GM23338 (cell line): ENCODE results near the gene TOX2. TPM values are rescaled to one million over a fixed set of nuclear protein-coding genes. Genes with fewer than 3 reads are reported as not detected.

Experiments
- ATAC-seq: fragments of 200-7000 bp; cut with Tn5 transposase; 3 replicates; pipeline ENCODE4 v1.9.1; 2020
- DNase-seq: peaks from one replicate; pipeline ENCODE4 v3.0.0-alpha.2; 2015; ENCODE audit warnings: low spot score
- H2AFZ ChIP-seq: fragments of 200-600 bp; sonication (generic); 2 replicates; pipeline ENCODE4 v1.8.0; 2016; ENCODE audit warnings: antibody characterized with exemption, mild to moderate bottlenecking, moderate library complexity
- H3F3A ChIP-seq: fragments of 200-600 bp; sonication (generic); replicated peaks from 2 replicates; pipeline ENCODE4 v1.8.0; 2017; ENCODE audit warnings: antibody characterized with exemption, mixed run types, low read depth
- H3K27ac ChIP-seq: fragments of 200-600 bp; sonication (generic); 2 replicates; pipeline ENCODE4 v1.6.1; 2016; ENCODE audit warnings: low read depth
- H3K27me3 ChIP-seq: fragments of 200-600 bp; sonication (generic); 2 replicates; pipeline ENCODE4 v1.8.0; 2016; ENCODE audit warnings: mild to moderate bottlenecking, mixed run types, moderate library complexity; ENCODE audit not compliant: insufficient read depth
- H3K36me3 ChIP-seq: fragments of 200-600 bp; sonication (generic); 2 replicates; pipeline ENCODE4 v1.8.0; 2016; ENCODE audit warnings: mild to moderate bottlenecking; ENCODE audit not compliant: insufficient read depth
- H3K4me1 ChIP-seq: fragments of 200-600 bp; sonication (generic); 2 replicates; pipeline ENCODE4 v1.8.0; 2016; ENCODE audit warnings: mild to moderate bottlenecking, moderate library complexity; ENCODE audit not compliant: insufficient read depth
- H3K4me2 ChIP-seq: fragments of 200-600 bp; sonication (generic); 2 replicates; pipeline ENCODE4 v1.7.1; 2017; ENCODE audit warnings: mixed run types
- H3K4me3 ChIP-seq: fragments of 200-600 bp; sonication (generic); 2 replicates; pipeline ENCODE4 v1.6.1; 2016; ENCODE audit warnings: mixed run types
- H3K79me2 ChIP-seq: fragments of 200-600 bp; sonication (generic); replicated peaks from 2 replicates; pipeline ENCODE4 v1.8.0; 2017; ENCODE audit warnings: mild to moderate bottlenecking; ENCODE audit not compliant: insufficient read depth
- H3K9me2 ChIP-seq: fragments of 200-600 bp; sonication (generic); 2 replicates; pipeline ENCODE4 v1.8.0; 2017; ENCODE audit not compliant: insufficient read depth
- H4K20me1 ChIP-seq: fragments of 200-600 bp; sonication (generic); replicated peaks from 2 replicates; pipeline ENCODE4 v1.8.0; 2017; ENCODE audit warnings: mild to moderate bottlenecking; ENCODE audit not compliant: insufficient read depth
- H3K27ac Mint-ChIP-seq: 2 replicates; pipeline ENCODE4 v1.8.0; 2020; ENCODE audit warnings: inconsistent platforms, mild to moderate bottlenecking, moderate library complexity, mixed read lengths
- H3K27me3 Mint-ChIP-seq: 3 replicates; pipeline ENCODE4 v1.8.0; 2022; ENCODE audit warnings: low read depth, mild to moderate bottlenecking, moderate library complexity, mixed read lengths, inconsistent platforms; ENCODE audit not compliant: insufficient read depth, poor library complexity
- H3K36me3 Mint-ChIP-seq: 3 replicates; pipeline ENCODE4 v1.8.0; 2021; ENCODE audit warnings: low read depth, mild to moderate bottlenecking, inconsistent platforms, moderate library complexity, mixed read lengths
- H3K4me1 Mint-ChIP-seq: 3 replicates; pipeline ENCODE4 v1.8.0; 2020; ENCODE audit warnings: mild to moderate bottlenecking, inconsistent platforms, mixed read lengths
- H3K4me3 Mint-ChIP-seq: 3 replicates; pipeline ENCODE4 v1.8.0; 2021; ENCODE audit warnings: moderate library complexity, mild to moderate bottlenecking, inconsistent platforms, mixed read lengths
- H3K9me3 Mint-ChIP-seq: 3 replicates; pipeline ENCODE4 v1.8.0; 2020; ENCODE audit warnings: moderate library complexity, mild to moderate bottlenecking, inconsistent platforms, mixed read lengths
- EZH2 ChIP-seq: fragments of 200-600 bp; sonication (generic); IDR thresholded peaks from one replicate; pipeline ENCODE4 v1.8.0; 2017; ENCODE audit warnings: antibody characterized with exemption, mild to moderate bottlenecking, low read depth; ENCODE audit not compliant: unreplicated experiment
- EZH2phosphoT487 ChIP-seq: fragments of 200-600 bp; sonication (generic); IDR thresholded peaks from one replicate; pipeline ENCODE4 v1.8.1; 2018; ENCODE audit warnings: antibody characterized with exemption; ENCODE audit not compliant: unreplicated experiment
- STAT1 ChIP-seq: IDR thresholded peaks from one replicate; pipeline ENCODE4 v1.6.1; 2016; ENCODE audit warnings: antibody characterized with exemption; ENCODE audit not compliant: unreplicated experiment
- ZNF114 ChIP-seq: fragments of 250-450 bp; sonication (Bioruptor Pico); IDR thresholded peaks from 2 replicates; pipeline ENCODE4 v1.5.0; 2020; ENCODE audit warnings: mild to moderate bottlenecking, moderate library complexity
- ZNF331 ChIP-seq: fragments of 250-450 bp; sonication (Bioruptor Pico); IDR thresholded peaks from 2 replicates; pipeline ENCODE4 v1.5.0; 2020; ENCODE audit warnings: low read depth, mild to moderate bottlenecking, moderate library complexity
- polyA plus RNA-seq: library from polyadenylated mRNA; unstranded; fragments of >200 nt; fragmentation: Nextera tagmentation; extraction: Ambion mirVana; gene quantifications from 2 replicates; pipeline ENCODE4 v1.2.1, GENCODE V29; 2016
- total RNA-seq: library from RNA; depleted of rRNA; stranded (reverse); fragments of >200 nt; shearing (Covaris generic); gene quantifications from 2 replicates; pipeline ENCODE4 v1.2.3, GENCODE V29; 2014
- TF ChIP-seq, protein P1 (sequence below): fragments of 250-450 bp; sonication (Bioruptor Pico); IDR thresholded peaks from 2 replicates; pipeline ENCODE4 v1.5.0; 2020; ENCODE audit warnings: mild to moderate bottlenecking, moderate library complexity
- TF ChIP-seq, protein P2 (sequence below): IDR thresholded peaks from 2 replicates; pipeline ENCODE4 v1.6.1; 2016; ENCODE audit warnings: antibody characterized with exemption

Gene TOX2
- total and polyA plus RNA-seq, 2 experiments from 2014 or later = 1.4 to 1.5 TPM

DNA sequence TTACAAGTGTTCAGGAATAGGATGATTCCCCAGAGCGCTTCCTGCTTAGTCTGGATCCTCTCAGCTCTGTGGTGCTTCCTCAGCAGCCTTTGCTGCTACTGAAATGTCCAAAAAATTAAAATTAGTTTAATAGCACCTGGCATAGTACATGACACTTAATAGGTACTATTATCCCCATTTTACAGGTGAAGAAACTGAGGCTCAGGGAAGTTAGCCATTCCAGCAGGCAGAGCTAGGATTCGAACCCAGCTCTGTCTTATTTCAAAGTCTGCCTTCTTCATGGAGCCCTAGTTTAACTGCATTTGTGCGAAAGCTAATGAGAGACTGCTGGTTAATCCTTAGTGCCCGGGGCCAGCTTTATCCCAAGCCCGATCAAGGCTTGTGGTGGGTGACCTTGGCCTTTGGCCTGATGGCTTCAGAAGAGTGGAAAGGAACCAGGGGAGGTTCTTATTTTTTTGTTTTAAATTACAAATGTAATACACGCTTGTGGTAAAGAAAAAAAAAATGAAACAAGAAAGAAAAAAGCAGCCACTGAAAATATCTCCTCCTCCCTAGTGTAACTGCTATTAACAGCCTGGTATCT, 30.1 kb downstream of the TOX2 start (continued):
- TF ChIP-seq, protein P1, sequence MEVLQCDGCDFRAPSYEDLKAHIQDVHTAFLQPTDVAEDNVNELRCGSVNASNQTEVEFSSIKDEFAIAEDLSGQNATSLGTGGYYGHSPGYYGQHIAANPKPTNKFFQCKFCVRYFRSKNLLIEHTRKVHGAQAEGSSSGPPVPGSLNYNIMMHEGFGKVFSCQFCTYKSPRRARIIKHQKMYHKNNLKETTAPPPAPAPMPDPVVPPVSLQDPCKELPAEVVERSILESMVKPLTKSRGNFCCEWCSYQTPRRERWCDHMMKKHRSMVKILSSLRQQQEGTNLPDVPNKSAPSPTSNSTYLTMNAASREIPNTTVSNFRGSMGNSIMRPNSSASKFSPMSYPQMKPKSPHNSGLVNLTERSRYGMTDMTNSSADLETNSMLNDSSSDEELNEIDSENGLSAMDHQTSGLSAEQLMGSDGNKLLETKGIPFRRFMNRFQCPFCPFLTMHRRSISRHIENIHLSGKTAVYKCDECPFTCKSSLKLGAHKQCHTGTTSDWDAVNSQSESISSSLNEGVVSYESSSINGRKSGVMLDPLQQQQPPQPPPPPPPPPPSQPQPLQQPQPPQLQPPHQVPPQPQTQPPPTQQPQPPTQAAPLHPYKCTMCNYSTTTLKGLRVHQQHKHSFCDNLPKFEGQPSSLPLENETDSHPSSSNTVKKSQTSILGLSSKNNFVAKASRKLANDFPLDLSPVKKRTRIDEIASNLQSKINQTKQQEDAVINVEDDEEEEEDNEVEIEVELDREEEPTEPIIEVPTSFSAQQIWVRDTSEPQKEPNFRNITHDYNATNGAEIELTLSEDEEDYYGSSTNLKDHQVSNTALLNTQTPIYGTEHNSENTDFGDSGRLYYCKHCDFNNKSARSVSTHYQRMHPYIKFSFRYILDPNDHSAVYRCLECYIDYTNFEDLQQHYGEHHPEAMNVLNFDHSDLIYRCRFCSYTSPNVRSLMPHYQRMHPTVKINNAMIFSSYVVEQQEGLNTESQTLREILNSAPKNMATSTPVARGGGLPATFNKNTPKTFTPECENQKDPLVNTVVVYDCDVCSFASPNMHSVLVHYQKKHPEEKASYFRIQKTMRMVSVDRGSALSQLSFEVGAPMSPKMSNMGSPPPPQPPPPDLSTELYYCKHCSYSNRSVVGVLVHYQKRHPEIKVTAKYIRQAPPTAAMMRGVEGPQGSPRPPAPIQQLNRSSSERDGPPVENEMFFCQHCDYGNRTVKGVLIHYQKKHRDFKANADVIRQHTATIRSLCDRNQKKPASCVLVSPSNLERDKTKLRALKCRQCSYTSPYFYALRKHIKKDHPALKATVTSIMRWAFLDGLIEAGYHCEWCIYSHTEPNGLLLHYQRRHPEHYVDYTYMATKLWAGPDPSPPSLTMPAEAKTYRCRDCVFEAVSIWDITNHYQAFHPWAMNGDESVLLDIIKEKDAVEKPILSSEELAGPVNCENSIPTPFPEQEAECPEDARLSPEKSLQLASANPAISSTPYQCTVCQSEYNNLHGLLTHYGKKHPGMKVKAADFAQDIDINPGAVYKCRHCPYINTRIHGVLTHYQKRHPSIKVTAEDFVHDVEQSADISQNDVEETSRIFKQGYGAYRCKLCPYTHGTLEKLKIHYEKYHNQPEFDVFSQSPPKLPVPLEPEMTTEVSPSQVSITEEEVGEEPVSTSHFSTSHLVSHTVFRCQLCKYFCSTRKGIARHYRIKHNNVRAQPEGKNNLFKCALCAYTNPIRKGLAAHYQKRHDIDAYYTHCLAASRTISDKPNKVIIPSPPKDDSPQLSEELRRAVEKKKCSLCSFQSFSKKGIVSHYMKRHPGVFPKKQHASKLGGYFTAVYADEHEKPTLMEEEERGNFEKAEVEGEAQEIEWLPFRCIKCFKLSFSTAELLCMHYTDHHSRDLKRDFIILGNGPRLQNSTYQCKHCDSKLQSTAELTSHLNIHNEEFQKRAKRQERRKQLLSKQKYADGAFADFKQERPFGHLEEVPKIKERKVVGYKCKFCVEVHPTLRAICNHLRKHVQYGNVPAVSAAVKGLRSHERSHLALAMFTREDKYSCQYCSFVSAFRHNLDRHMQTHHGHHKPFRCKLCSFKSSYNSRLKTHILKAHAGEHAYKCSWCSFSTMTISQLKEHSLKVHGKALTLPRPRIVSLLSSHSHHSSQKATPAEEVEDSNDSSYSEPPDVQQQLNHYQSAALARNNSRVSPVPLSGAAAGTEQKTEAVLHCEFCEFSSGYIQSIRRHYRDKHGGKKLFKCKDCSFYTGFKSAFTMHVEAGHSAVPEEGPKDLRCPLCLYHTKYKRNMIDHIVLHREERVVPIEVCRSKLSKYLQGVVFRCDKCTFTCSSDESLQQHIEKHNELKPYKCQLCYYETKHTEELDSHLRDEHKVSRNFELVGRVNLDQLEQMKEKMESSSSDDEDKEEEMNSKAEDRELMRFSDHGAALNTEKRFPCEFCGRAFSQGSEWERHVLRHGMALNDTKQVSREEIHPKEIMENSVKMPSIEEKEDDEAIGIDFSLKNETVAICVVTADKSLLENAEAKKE (CRISPR knock-in tag) = no peak

DNA sequence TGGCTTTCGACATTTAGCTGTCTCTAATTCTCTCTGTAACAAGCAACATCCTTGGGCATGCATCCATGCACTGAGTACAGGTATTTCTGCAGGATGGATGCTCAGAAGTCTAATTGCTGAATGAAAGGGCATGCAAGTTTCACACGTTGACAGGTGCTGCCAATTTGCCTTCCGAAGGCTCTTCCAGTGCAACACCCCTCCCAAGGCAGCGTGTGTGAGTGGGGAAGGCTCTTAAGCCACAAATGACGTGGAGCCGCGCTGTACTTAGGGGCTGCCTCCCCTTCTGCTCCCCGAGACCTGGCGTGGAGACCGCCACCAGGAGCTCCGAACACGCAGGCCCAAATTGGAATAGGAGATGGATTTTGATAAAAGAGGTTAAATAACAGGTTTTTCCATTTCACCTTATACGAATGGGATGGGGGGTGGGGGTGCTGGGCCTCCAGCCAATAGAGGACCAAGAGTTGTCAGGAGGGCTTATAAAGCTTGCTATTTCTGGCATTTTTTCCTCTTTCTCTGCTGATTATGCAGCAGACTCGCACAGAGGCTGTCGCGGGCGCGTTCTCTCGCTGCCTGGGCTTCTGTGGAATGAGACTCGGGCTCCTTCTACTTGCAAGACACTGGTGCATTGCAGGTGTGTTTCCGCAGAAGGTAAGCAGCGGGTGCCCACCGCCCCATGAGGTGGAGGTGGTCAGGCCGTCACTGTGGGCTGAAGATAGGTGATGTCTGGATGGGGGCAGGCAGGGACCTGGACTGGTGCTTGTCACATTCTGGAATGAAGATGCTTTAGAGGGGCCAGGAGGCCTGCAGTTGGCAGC, 30.9 kb downstream of the TOX2 start:
- H3K27ac ChIP-seq = no peak overlapping the region
- H2AFZ ChIP-seq = no peak overlapping the region
- Mint-ChIP-seq H3K36me3 (no peaks in the 10 kb centered on the region), H3K9me3 (no peaks in the 10 kb centered on the region), H3K4me1 (peaks cover 34% of the 10 kb centered on the region), H3K4me3 (no peak overlapping the region), H3K27ac (peak overlapping the region; percentile 34; the same call in 1 of the 2 replicates), H3K27me3 (peaks cover 6% of the 10 kb centered on the region)
- H4K20me1 ChIP-seq = no peaks in the 10 kb centered on the region
- H3K27me3 ChIP-seq = no peaks in the 10 kb centered on the region
- ATAC-seq (no peak), DNase-seq (no peak)
- H3K36me3 ChIP-seq = no peaks in the 10 kb centered on the region
- H3F3A ChIP-seq = no peaks in the 10 kb centered on the region
- peaks cover 9% of the 10 kb centered on the region for H3K4me1 ChIP-seq
- no peak overlapping the region for H3K4me2 ChIP-seq
- H3K9me2 ChIP-seq = no peaks in the 10 kb centered on the region
- no peak overlapping the region for H3K4me3 ChIP-seq
- no peaks in the 10 kb centered on the region for H3K79me2 ChIP-seq
- TF ChIP-seq STAT1 = no peak
- TF ChIP-seq ZNF114 = no peak
- TF ChIP-seq, protein P2, sequence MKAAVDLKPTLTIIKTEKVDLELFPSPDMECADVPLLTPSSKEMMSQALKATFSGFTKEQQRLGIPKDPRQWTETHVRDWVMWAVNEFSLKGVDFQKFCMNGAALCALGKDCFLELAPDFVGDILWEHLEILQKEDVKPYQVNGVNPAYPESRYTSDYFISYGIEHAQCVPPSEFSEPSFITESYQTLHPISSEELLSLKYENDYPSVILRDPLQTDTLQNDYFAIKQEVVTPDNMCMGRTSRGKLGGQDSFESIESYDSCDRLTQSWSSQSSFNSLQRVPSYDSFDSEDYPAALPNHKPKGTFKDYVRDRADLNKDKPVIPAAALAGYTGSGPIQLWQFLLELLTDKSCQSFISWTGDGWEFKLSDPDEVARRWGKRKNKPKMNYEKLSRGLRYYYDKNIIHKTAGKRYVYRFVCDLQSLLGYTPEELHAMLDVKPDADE = no peak
- no peak for TF ChIP-seq ZNF331 (CRISPR knock-in tag)
- TF ChIP-seq EZH2 = no peak
- TF ChIP-seq EZH2phosphoT487 = no peak
